Neural progenitor cell (in vitro differentiated cells): ENCODE data around the gene C14orf93. TPM values are rescaled to one million over a fixed set of nuclear protein-coding genes. Genes with fewer than 3 reads are reported as not detected.

Experiments used
- DNase-seq: peaks from one replicate; pipeline ENCODE4 v3.0.0-alpha.2; 2016; ENCODE audit warnings: low spot score
- H2AFZ ChIP-seq: fragments of 200-600 bp; sonication (generic); replicated peaks from 2 replicates; pipeline ENCODE4 v1.6.1; 2016; ENCODE audit warnings: antibody characterized with exemption
- H3F3A ChIP-seq: fragments of 200-600 bp; sonication (generic); 2 replicates; pipeline ENCODE4 v1.6.1; 2016; ENCODE audit warnings: antibody characterized with exemption, low read depth
- H3K27ac ChIP-seq: fragments of 200-600 bp; sonication (generic); 2 replicates; pipeline ENCODE4 v1.5.1; 2016; ENCODE audit warnings: mild to moderate bottlenecking
- H3K27me3 ChIP-seq: fragments of 200-600 bp; sonication (generic); 2 replicates; pipeline ENCODE4 v1.6.1; 2016; ENCODE audit warnings: mild to moderate bottlenecking, moderate library complexity
- H3K36me3 ChIP-seq: fragments of 200-600 bp; sonication (generic); 2 replicates; pipeline ENCODE4 v1.5.1; 2016
- H3K4me1 ChIP-seq: fragments of 200-600 bp; sonication (generic); 2 replicates; pipeline ENCODE4 v1.6.1; 2016; ENCODE audit warnings: mixed run types
- H3K4me2 ChIP-seq: fragments of 200-600 bp; sonication (generic); 2 replicates; pipeline ENCODE4 v1.6.1; 2016
- H3K4me3 ChIP-seq: fragments of 200-600 bp; sonication (generic); 2 replicates; pipeline ENCODE4 v1.5.1; 2016
- H3K79me2 ChIP-seq: fragments of 200-600 bp; sonication (generic); 2 replicates; pipeline ENCODE4 v1.6.1; 2016; ENCODE audit warnings: low read depth
- H3K9ac ChIP-seq: fragments of 200-600 bp; sonication (generic); 2 replicates; pipeline ENCODE4 v1.6.1; 2016
- H3K9me3 ChIP-seq: fragments of 200-600 bp; sonication (generic); 2 replicates; pipeline ENCODE4 v1.5.1; 2016; ENCODE audit warnings: low read depth
- H4K20me1 ChIP-seq: fragments of 200-600 bp; sonication (generic); 2 replicates; pipeline ENCODE4 v1.6.1; 2016; ENCODE audit warnings: low read depth
- H3K27ac Mint-ChIP-seq: 3 replicates; pipeline ENCODE4 v1.8.0; 2021; ENCODE audit warnings: mixed read lengths
- H3K27me3 Mint-ChIP-seq: 2 replicates; pipeline ENCODE4 v1.8.0; 2022; ENCODE audit warnings: low read depth, mild to moderate bottlenecking, inconsistent platforms, moderate library complexity, mixed read lengths; ENCODE audit not compliant: insufficient read depth
- H3K36me3 Mint-ChIP-seq: 3 replicates; pipeline ENCODE4 v1.8.0; 2021; ENCODE audit warnings: mixed read lengths
- H3K4me1 Mint-ChIP-seq: 3 replicates; pipeline ENCODE4 v1.8.0; 2021; ENCODE audit warnings: mixed read lengths
- H3K4me3 Mint-ChIP-seq: 3 replicates; pipeline ENCODE4 v1.8.0; 2021; ENCODE audit warnings: mild to moderate bottlenecking, moderate library complexity, mixed read lengths
- H3K9me3 Mint-ChIP-seq: 3 replicates; pipeline ENCODE4 v1.8.0; 2020; ENCODE audit warnings: mixed read lengths
- CTCF ChIP-seq: fragments of 200-600 bp; sonication (generic); IDR thresholded peaks from 2 replicates; pipeline ENCODE4 v1.5.1; 2017; ENCODE audit warnings: antibody characterized with exemption, mild to moderate bottlenecking
- EZH2 ChIP-seq: fragments of 200-600 bp; sonication (generic); IDR thresholded peaks from 2 replicates; pipeline ENCODE4 v1.6.1; 2017; ENCODE audit warnings: antibody characterized with exemption, mild to moderate bottlenecking, moderate library complexity
- EZH2phosphoT487 ChIP-seq: fragments of 200-600 bp; sonication (generic); IDR thresholded peaks from 2 replicates; pipeline ENCODE4 v1.6.1; 2017; ENCODE audit warnings: antibody characterized with exemption
- total RNA-seq: library from RNA; depleted of rRNA; stranded (reverse); fragments of >200 nt; gene quantifications from 2 replicates; pipeline ENCODE4 v1.2.3, GENCODE V29; 2015; ENCODE audit warnings: low replicate concordance

C14orf93 gene
- total RNA-seq, 1 donor from 2014 or later = 8.2 TPM

- Histone ChIP-seq H3K9me3 (no peaks in the 10 kb centered on the region), H3F3A (no peaks in the 10 kb centered on the region), H2AFZ (peak overlapping the region; percentile 63), H3K9ac (no peak overlapping the region), H4K20me1 (no peaks in the 10 kb centered on the region), H3K36me3 (no peaks in the 10 kb centered on the region), H3K79me2 (no peaks in the 10 kb centered on the region), H3K27ac (no peak overlapping the region), H3K4me1 (peaks cover 14% of the 10 kb centered on the region), H3K4me2 (no peak overlapping the region), H3K27me3 (no peaks in the 10 kb centered on the region), H3K4me3 (no peak overlapping the region)
- Mint-ChIP-seq H3K27me3 (peaks cover 11% of the 10 kb centered on the region), H3K9me3 (no peaks in the 10 kb centered on the region), H3K36me3 (peaks cover 11% of the 10 kb centered on the region), H3K4me3 (no peak overlapping the region), H3K27ac (peak overlapping the region; percentile 58), H3K4me1 (peaks cover 13% of the 10 kb centered on the region)
- no peak for TF ChIP-seq EZH2
- no peak for TF ChIP-seq CTCF
- no peak for TF ChIP-seq EZH2phosphoT487
- DNase-seq = peak; percentile 34
Observed at GRCh38 chr14:23043754-23044153, 33.8 kb upstream of the C14orf93 start.

- no peaks in the 10 kb centered on the region for H3K27me3 ChIP-seq
Observed at GRCh38 chr14:23043145-23043544, 33.2 kb upstream of the C14orf93 start.

GRCh38 chr14:23042162-23042965, 32.4 kb upstream of the C14orf93 start, which contains the start of gene PSMB11:
PSMB11 (plus strand) TSS chr14:23042212; CDS start chr14:23042226, 14 bp downstream.
- no peak for DNase-seq
- H2AFZ ChIP-seq = no peak within 1 kb of the TSS

More at GRCh38 chr14:23043145-23043544, 33.2 kb upstream of the C14orf93 start:
- Histone ChIP-seq H3F3A (no peaks in the 10 kb centered on the region), H3K9ac (no peak overlapping the region), H3K4me3 (no peak overlapping the region), H3K4me1 (peaks cover 14% of the 10 kb centered on the region), H2AFZ (peak overlapping the region; percentile 63), H4K20me1 (no peaks in the 10 kb centered on the region), H3K9me3 (no peaks in the 10 kb centered on the region), H3K36me3 (no peaks in the 10 kb centered on the region), H3K79me2 (no peaks in the 10 kb centered on the region), H3K4me2 (no peak overlapping the region), H3K27ac (no peak overlapping the region)
- Mint-ChIP-seq H3K4me3 (no peak overlapping the region), H3K4me1 (peaks cover 13% of the 10 kb centered on the region), H3K36me3 (peaks cover 5% of the 10 kb centered on the region), H3K27me3 (peaks cover 11% of the 10 kb centered on the region), H3K9me3 (no peaks in the 10 kb centered on the region), H3K27ac (no peak overlapping the region)
- TF ChIP-seq CTCF (no peak), EZH2phosphoT487 (no peak), EZH2 (no peak)
- no peak for DNase-seq

More at GRCh38 chr14:23042162-23042965, 32.4 kb upstream of the C14orf93 start, which contains the start of gene PSMB11:
- Histone ChIP-seq H3K4me2 (no peak within 1 kb of the TSS), H4K20me1 (no peaks in the 10 kb centered on the region), H3K27me3 (no peaks in the 10 kb centered on the region), H3K27ac (no peak within 1 kb of the TSS), H3K9me3 (no peaks in the 10 kb centered on the region), H3F3A (no peaks in the 10 kb centered on the region), H3K36me3 (no peaks in the 10 kb centered on the region), H3K4me1 (peaks cover 14% of the 10 kb centered on the region), H3K79me2 (no peaks in the 10 kb centered on the region), H3K9ac (no peak within 1 kb of the TSS), H3K4me3 (no peak within 1 kb of the TSS)
- H3K4me3 Mint-ChIP-seq = peak within 1 kb of the TSS; percentile 43
- H3K9me3 Mint-ChIP-seq = no peaks in the 10 kb centered on the region
- peaks cover 8% of the 10 kb centered on the region for H3K27me3 Mint-ChIP-seq
- H3K27ac Mint-ChIP-seq = no peak within 1 kb of the TSS
- TF ChIP-seq CTCF (no peak), EZH2phosphoT487 (no peak), EZH2 (no peak)
- peaks cover 13% of the 10 kb centered on the region for H3K4me1 Mint-ChIP-seq
- H3K36me3 Mint-ChIP-seq = peaks cover 2% of the 10 kb centered on the region
